ENCODE data around the gene SRSF5.

SRSF5 gene

GRCh38 chr14:69770559-69770958 lies 3.6 kb downstream of the SRSF5 start:
- DNase-seq (ENCODE audit: low read depth in 2 of 2), result no peak

- DNase-seq (ENCODE audit: low read depth in 2 of 2), result no peak
These were observed 4.2 kb downstream of the SRSF5 start for GRCh38 chr14:69771136-69771535.

GRCh38 chr14:69772082-69773017 lies 5.4 kb downstream of the SRSF5 start:
- no peak for DNase-seq (ENCODE audit: low read depth in 2 of 2)

DNA sequence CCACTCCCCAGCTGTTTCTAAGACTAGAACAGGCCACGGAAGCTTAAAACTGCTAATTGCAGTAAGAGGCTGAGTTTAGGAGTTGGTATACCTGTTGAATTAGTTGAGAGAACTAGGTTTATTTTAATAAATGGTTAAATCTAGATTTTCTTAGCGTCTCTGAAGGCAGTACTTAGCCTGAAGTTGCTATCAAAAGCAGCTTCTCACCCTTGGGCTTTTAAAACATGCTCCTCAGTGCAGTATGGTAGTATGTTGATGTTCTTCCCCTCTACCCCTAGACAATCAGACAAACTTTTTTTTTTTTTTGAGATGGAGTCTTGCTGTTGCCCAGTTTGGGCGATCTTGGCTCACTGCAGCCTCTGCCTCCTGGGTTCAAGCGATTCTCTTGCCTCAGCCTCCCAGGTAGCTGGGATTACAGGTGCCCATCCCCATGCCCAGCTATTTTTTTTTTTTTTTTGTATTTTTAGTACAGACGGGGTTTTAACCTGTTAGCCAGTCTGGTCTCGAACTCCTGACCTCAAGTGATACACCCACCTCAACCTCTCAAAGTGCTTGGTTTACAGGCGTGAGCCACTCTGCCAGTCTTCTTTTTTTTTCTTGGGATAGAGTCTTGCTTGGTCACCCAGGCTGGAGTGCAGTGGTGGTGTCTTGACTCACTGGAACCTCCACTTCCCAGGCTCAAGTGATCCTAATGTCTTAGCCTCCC lies 6.8 kb downstream of the SRSF5 start:
- no peak for DNase-seq (ENCODE audit: low read depth in 2 of 2)

- DNase-seq (ENCODE audit: low read depth in 2 of 2), result no peak
These were observed 8.1 kb downstream of the SRSF5 start for GRCh38 chr14:69775012-69775411.

DNA sequence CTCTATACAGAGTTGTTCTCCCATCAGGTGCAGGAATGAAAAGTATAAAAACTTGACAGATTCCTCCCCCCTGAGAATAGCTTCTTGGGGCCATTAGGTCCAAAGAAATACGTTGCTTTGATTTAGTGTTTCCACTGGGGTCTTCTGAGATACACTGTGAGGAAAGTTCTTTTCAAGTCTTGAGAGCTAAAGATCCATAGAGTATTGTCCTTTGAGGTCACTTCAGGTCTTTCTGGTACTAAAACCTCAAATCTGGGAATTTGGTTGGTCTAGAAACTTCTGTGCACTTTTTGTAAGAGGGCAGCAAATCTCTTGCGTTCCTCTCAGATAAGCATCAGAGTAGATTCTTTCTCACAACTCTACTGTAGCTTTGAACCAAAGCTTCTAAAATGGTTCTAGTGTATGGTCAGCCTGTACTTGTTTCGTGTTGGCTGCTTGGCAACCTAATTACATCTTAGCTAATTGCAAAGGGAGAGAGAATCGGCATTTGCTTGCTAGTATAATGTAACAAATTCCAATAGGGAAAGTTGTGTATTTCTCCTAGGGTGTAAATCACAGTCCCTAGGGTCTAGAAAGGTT lies 10.0 kb downstream of the SRSF5 start:
- no peak for DNase-seq (ENCODE audit: low read depth in 2 of 2)

DNA sequence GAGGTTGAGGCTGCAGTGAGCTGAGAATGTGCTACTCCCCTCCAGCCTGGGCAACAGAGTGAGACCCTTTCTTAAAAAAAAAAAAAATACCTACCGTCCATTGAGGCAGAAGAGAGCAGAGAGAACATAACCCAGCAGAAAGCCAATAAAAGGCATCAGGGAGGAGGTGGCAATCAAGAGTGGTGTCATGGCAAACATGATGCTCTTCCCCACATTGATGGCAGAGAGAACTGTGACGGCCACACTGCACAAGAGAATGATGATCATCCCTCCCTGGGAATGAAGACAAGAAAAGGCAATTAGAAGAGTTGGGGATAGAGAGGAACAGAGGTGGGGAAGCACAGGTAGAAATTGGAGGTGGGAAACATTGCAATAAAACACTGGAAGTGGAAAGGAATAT lies 12.1 kb downstream of the SRSF5 start:
- DNase-seq (ENCODE audit: low read depth in 2 of 2), result no peak

GRCh38 chr14:69780092-69780491 lies 13.2 kb downstream of the SRSF5 start:
- no peak for DNase-seq (ENCODE audit: low read depth in 2 of 2)

- no peak for DNase-seq (ENCODE audit: low read depth in 2 of 2)
These were observed 14.0 kb downstream of the SRSF5 start for GRCh38 chr14:69780952-69781351.

GRCh38 chr14:69784942-69785341 lies 18.0 kb downstream of the SRSF5 start:
- no peak for DNase-seq (ENCODE audit: low read depth in 2 of 2)

DNA sequence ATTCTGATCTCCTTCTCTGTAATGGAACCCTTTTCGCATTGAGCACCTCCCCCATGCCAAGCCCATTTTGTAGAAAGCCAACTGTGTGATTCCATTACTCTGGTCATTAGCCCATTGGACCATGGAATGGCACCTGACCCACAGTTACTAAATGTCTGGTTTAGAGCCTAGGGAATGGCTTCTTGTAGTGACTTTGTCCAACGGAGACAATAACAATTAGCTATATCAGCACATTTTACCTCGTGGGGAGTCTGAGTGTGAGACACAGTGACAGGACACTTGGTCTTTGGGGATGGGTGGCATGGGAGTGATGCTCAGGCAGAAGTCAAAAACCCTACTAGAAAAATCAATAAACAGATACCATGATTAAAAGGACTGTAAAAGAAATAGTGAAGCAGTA lies 19.7 kb downstream of the SRSF5 start:
- DNase-seq (ENCODE audit: low read depth in 2 of 2), result no peak

DNA sequence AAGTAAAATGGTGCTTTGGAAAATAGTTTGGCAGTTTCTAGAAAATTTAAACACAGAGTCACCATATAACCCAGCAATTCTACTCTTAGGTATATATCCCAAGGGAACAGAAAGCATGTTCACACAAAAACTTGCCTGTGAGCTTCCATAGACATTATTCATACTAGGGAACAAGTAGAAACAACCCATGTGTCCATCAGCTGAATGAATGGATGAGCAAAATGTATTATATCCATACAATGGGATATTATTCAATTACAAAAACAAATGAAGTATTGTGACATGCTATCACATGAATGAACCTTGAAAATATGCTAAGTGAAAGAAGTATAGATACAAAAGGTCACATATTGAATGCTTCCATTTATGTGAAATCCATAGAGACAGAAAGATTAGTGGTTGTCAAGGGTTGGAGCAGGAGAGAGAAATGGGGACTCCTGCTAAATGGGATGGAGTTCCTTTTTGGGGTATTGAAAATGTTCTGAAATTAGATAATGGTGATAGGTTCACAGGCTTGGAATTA lies 22.2 kb downstream of the SRSF5 start:
- DNase-seq (ENCODE audit: low read depth in 2 of 2), result no peak

- DNase-seq (ENCODE audit: low read depth in 2 of 2), result no peak
These were observed 26.0 kb downstream of the SRSF5 start for GRCh38 chr14:69792887-69793421.

- no peak for DNase-seq (ENCODE audit: low read depth in 2 of 2)
These were observed 27.8 kb downstream of the SRSF5 start for GRCh38 chr14:69794791-69795190.

- no peak for DNase-seq (ENCODE audit: low read depth in 2 of 2)
These were observed 28.7 kb downstream of the SRSF5 start for GRCh38 chr14:69795691-69796090.

- no peak for DNase-seq (ENCODE audit: low read depth in 2 of 2)
These were observed 30.0 kb downstream of the SRSF5 start, which contains the start of gene SLC10A1 for GRCh38 chr14:69796797-69797500. SLC10A1 (minus strand) TSS chr14:69797241; CDS start chr14:69797155, 86 bp downstream.

GRCh38 chr14:69797573-69798338 lies 30.8 kb downstream of the SRSF5 start:
- no peak for DNase-seq (ENCODE audit: low read depth in 2 of 2)

DNA sequence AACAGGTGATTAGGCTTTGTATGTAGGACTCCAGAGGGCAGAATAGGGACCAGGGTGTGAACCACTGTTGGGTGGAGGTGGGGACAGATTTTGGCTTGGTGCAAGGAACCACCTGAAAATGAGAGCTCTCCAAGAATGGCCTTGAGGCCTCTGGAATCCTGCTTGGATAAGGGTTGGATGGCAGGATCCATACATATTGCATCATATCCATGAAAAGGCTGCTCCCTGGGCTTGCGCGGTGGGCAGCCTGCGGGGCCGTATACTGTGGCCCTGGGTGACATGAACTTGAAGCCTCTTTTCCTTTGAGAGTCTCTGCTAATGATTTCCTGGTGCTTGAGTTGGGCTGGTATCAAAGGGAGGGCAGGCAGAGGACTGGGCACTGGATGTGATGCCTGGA lies 31.4 kb downstream of the SRSF5 start:
- DNase-seq (ENCODE audit: low read depth in 2 of 2), result no peak

- DNase-seq (ENCODE audit: low read depth in 2 of 2), result no peak
These were observed 36.8 kb downstream of the SRSF5 start for GRCh38 chr14:69803753-69804152.

DNA sequence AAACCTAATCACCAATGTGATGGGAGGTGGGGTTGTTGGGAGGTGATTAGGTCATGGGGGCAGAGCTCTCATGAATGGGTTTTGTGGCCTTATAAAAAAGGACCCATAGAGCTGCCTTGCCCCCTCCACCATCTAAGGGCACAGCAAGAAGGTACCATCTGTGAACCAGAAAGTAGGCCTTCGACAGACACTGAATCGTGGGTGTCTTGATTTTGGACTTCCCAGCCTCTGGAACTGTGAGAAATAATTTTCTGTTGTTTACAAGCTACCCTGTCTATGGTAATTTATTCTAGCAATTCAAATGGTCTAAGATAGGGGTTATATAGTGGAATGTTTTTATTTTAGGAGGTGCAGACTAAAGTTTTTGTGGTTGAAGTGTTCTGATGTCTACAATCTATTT lies 38.0 kb downstream of the SRSF5 start:
- no peak for DNase-seq (ENCODE audit: low read depth in 2 of 2)

GRCh38 chr14:69807192-69807591 lies 40.2 kb downstream of the SRSF5 start:
- DNase-seq (ENCODE audit: low read depth in 2 of 2), result no peak

Data from stimulated activated CD8-positive, alpha-beta memory T cell treated with anti-CD3 and anti-CD28 coated beads, Interleukin-7, amount 100 ng/mL, for 1 hour (primary cell).